B cell (primary cell): ENCODE data around the gene RALY. TPM values are rescaled to one million over a fixed set of nuclear protein-coding genes. Genes with fewer than 3 reads are reported as not detected.

Source experiments
- ATAC-seq: fragments of 200-7000 bp; cut with Tn5 transposase; one replicate; pipeline ENCODE4 v1.10.0; 2021; ENCODE audit warnings: low read depth, mild to moderate bottlenecking, moderate number of reproducible peaks, moderate library complexity
- CTCF ChIA-PET: fragments of 350-600 bp; sonication (Branson Sonifier 250); formaldehyde crosslinking; loops from one replicate; lab custom pipeline; 2021; ENCODE audit warnings: antibody characterized with exemption, inconsistent platforms; lab: Charles Lee
- POLR2A ChIA-PET: fragments of 350-600 bp; sonication (Branson Sonifier 250); formaldehyde crosslinking; loops from one replicate; lab custom pipeline; 2021; ENCODE audit warnings: antibody characterized with exemption; lab: Charles Lee
- DNase-seq: peaks from one replicate; pipeline ENCODE4 v3.0.0; 2013
- H2AFZ ChIP-seq: 2 replicates; pipeline ENCODE4 v1.6.1; 2012; ENCODE audit warnings: mild to moderate bottlenecking, low read depth, low read length; ENCODE audit not compliant: insufficient read depth, poor library complexity, severe bottlenecking
- H3K27ac ChIP-seq, 2 donors: 1 replicate in 1 of 2; 2 replicates in 1 of 2; pipeline ENCODE4 v1.5.1; 2012 to 2013; ENCODE audit warnings: low read length in 2 of 2, mild to moderate bottlenecking in 2 of 2, moderate library complexity in 1 of 2
- H3K27me3 ChIP-seq, 4 experiments: fragments of 200-600 bp in 1 of 4; sonication (generic) in 1 of 4; replicated peaks in 1 of 4; 1 replicate in 2 of 4; 2 replicates in 2 of 4; pipeline versions ENCODE4 v1.6.1 to v1.7.0; 2013 to 2016; ENCODE audit warnings: low read length in 3 of 4, mild to moderate bottlenecking in 2 of 4, mixed read lengths in 1 of 4, moderate library complexity in 1 of 4; ENCODE audit not compliant: insufficient read depth in 4 of 4, control insufficient read depth in 3 of 4; ENCODE audit errors: control extremely low read depth in 1 of 4
- H3K36me3 ChIP-seq, 2 experiments: replicated peaks in 1 of 2; 1 replicate in 1 of 2; 2 replicates in 1 of 2; pipeline versions ENCODE4 v1.6.1 to v1.7.1; 2013; ENCODE audit warnings: low read length in 1 of 2; ENCODE audit not compliant: insufficient read depth in 2 of 2, control insufficient read depth in 1 of 2; ENCODE audit errors: control extremely low read depth in 1 of 2, extremely low read depth in 1 of 2
- H3K4me1 ChIP-seq, 2 donors: fragments of 200-600 bp in 1 of 2; sonication (generic) in 1 of 2; 1 replicate in 1 of 2; 2 replicates in 1 of 2; pipeline versions ENCODE4 v1.5.1 to v1.6.1; 2013 to 2017; ENCODE audit warnings: low read length in 2 of 2; ENCODE audit not compliant: control insufficient read depth in 2 of 2, insufficient read depth in 2 of 2
- H3K4me2 ChIP-seq: replicated peaks from 2 replicates; pipeline ENCODE3; 2012; ENCODE audit warnings: mild to moderate bottlenecking, low read depth, low read length; ENCODE audit not compliant: poor library complexity, severe bottlenecking
- H3K4me3 ChIP-seq, 5 experiments: fragments of 200-600 bp in 1 of 5; sonication (generic) in 1 of 5; 1 replicate in 3 of 5; 2 replicates in 2 of 5; pipeline versions ENCODE4 v1.5.1 to v1.7.0; 2011 to 2016; ENCODE audit warnings: low read length in 4 of 5, mild to moderate bottlenecking in 4 of 5, low read depth in 2 of 5, control low read depth in 1 of 5, moderate library complexity in 1 of 5; ENCODE audit not compliant: insufficient read depth in 1 of 5; ENCODE audit errors: control extremely low read depth in 1 of 5, extremely low read depth in 1 of 5
- H3K79me2 ChIP-seq: fragments of 200-600 bp; sonication (generic); one replicate; pipeline ENCODE4 v1.6.0; 2016; ENCODE audit warnings: low read length; ENCODE audit not compliant: control insufficient read depth, insufficient read depth
- H3K9ac ChIP-seq: fragments of 200-600 bp; sonication (generic); 2 replicates; pipeline ENCODE4 v1.6.1; 2017; ENCODE audit warnings: mild to moderate bottlenecking, low read length, moderate library complexity
- H3K9me3 ChIP-seq, 3 donors: one replicate each; pipeline versions ENCODE4 v1.6.1 to v1.7.1; 2013; ENCODE audit warnings: low read length in 2 of 3; ENCODE audit not compliant: control insufficient read depth in 2 of 3, insufficient read depth in 1 of 3; ENCODE audit errors: control extremely low read depth in 1 of 3
- H4K20me1 ChIP-seq: 2 replicates; pipeline ENCODE4 v1.6.0; 2012; ENCODE audit warnings: mild to moderate bottlenecking, low read length; ENCODE audit not compliant: insufficient read depth, control insufficient read depth, poor library complexity, severe bottlenecking
- H3K27ac Mint-ChIP-seq: one replicate; pipeline ENCODE4 v1.8.0; 2021; ENCODE audit warnings: mixed read lengths
- H3K27me3 Mint-ChIP-seq: one replicate; pipeline ENCODE4 v1.8.0; 2021; ENCODE audit warnings: mixed read lengths
- H3K4me1 Mint-ChIP-seq: one replicate; pipeline ENCODE4 v1.8.0; 2021; ENCODE audit warnings: mixed read lengths
- H3K4me3 Mint-ChIP-seq: one replicate; pipeline ENCODE4 v1.8.0; 2021; ENCODE audit warnings: mixed read lengths
- H3K9me3 Mint-ChIP-seq: one replicate; pipeline ENCODE4 v1.8.0; 2022; ENCODE audit warnings: mixed read lengths; ENCODE audit not compliant: insufficient read depth
- EZH2 ChIP-seq: IDR thresholded peaks from 2 replicates; pipeline ENCODE4 v1.6.1; 2012; ENCODE audit warnings: borderline replicate concordance, low read depth, mild to moderate bottlenecking, moderate library complexity, low read length; ENCODE audit not compliant: insufficient read depth, poor library complexity, severe bottlenecking
- WGBS: methylation state at CpG from one replicate; pipeline ENCODE4 v1.1.5; 2013; ENCODE audit warnings: missing lambda C conversion rate; ENCODE audit not compliant: insufficient coverage; 5-methylcytosine and 5-hydroxymethylcytosine counted together
- intact Hi-C: fragments of 100-400 bp; cut with micrococcal nuclease; formaldehyde crosslinking; loops from one replicate; pipeline ENCODE4 v1.10.0; 2022
- polyA plus RNA-seq: library from polyadenylated mRNA; depleted of rRNA; stranded (reverse); fragments of >200 nt; gene quantifications from 2 replicates; pipeline ENCODE4 v1.2.3, GENCODE V29; 2012
- total RNA-seq, 2 donors: library from RNA; stranded (reverse); fragments of 120-200 nt in 1 of 2; gene quantifications; 1 replicate in 1 of 2; 2 replicates in 1 of 2; pipeline versions ENCODE4 v1.2.3 to v1.2.4, GENCODE V29; 2013 to 2022
- TF ChIP-seq, protein P1 (sequence below): fragments of 200-600 bp; IDR thresholded peaks from one replicate; pipeline ENCODE4 v1.8.0; 2022; ENCODE audit warnings: antibody characterized with exemption, mild to moderate bottlenecking

The RALY gene
- total and polyA plus RNA-seq, 2 donors (not counting 1 experiment from before 2014, with no cell fraction given): 89.8 to 94.4 TPM

- H3K4me3 ChIP-seq: no peak overlapping the region
- no peaks in the 10 kb centered on the region for H3K36me3 ChIP-seq
- CTCF ChIA-PET: interaction anchor here (1.5 kb wide), 1 partner anchor 98 kb away, joined by 3 read pairs; no protein-coding TSS in a partner anchor
- H3K27me3 Mint-ChIP-seq: peaks cover under 1% of the 10 kb centered on the region
- no peaks in the 10 kb centered on the region for H3K4me1 ChIP-seq
- H3K27ac ChIP-seq: no peak overlapping the region
- intact Hi-C loops: no loop called here
- no peak overlapping the region for H3K4me2 ChIP-seq
- 100% methylated on average over 1 of the region's 6 CpGs for WGBS
- no peak overlapping the region for H3K4me3 Mint-ChIP-seq
- H3K4me1 Mint-ChIP-seq: no peaks in the 10 kb centered on the region
- H4K20me1 ChIP-seq: no peaks in the 10 kb centered on the region
- TF ChIP-seq EZH2: no peak
- TF ChIP-seq, protein P1, sequence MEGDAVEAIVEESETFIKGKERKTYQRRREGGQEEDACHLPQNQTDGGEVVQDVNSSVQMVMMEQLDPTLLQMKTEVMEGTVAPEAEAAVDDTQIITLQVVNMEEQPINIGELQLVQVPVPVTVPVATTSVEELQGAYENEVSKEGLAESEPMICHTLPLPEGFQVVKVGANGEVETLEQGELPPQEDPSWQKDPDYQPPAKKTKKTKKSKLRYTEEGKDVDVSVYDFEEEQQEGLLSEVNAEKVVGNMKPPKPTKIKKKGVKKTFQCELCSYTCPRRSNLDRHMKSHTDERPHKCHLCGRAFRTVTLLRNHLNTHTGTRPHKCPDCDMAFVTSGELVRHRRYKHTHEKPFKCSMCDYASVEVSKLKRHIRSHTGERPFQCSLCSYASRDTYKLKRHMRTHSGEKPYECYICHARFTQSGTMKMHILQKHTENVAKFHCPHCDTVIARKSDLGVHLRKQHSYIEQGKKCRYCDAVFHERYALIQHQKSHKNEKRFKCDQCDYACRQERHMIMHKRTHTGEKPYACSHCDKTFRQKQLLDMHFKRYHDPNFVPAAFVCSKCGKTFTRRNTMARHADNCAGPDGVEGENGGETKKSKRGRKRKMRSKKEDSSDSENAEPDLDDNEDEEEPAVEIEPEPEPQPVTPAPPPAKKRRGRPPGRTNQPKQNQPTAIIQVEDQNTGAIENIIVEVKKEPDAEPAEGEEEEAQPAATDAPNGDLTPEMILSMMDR: no peak
- no peak for DNase-seq
- POLR2A ChIA-PET: no interaction called here
- peaks cover 0 to 6% (median 0%) of the 10 kb centered on the region in 4 experiments for H3K27me3 ChIP-seq
- no peak overlapping the region for H3K27ac Mint-ChIP-seq
- H3K9me3 Mint-ChIP-seq: no peaks in the 10 kb centered on the region
- no peaks in the 10 kb centered on the region for H3K79me2 ChIP-seq
- no peak overlapping the region for H3K9ac ChIP-seq
- no peak overlapping the region for H2AFZ ChIP-seq
- no peak for ATAC-seq
- H3K9me3 ChIP-seq: peaks cover 0 to 6% (median 2%) of the 10 kb centered on the region in 3 donors
Measured at GRCh38 chr20:33971147-33971975, 22.4 kb upstream of the RALY start.

- Mint-ChIP-seq H3K4me3 (no peak overlapping the region), H3K9me3 (no peaks in the 10 kb centered on the region), H3K27ac (no peak overlapping the region), H3K27me3 (peaks cover 30% of the 10 kb centered on the region), H3K4me1 (no peaks in the 10 kb centered on the region)
- no peak overlapping the region for H3K4me2 ChIP-seq
- intact Hi-C loops: no loop called here
- no peak overlapping the region for H3K9ac ChIP-seq
- H3K4me1 ChIP-seq: no peaks in the 10 kb centered on the region
- DNase-seq: no peak
- TF ChIP-seq, protein P1: no peak
- TF ChIP-seq EZH2: no peak
- peaks cover 0 to 4% (median 2%) of the 10 kb centered on the region in 4 experiments for H3K27me3 ChIP-seq
- H3K9me3 ChIP-seq: peaks cover 0 to 3% (median 2%) of the 10 kb centered on the region in 3 donors
- no peaks in the 10 kb centered on the region for H3K36me3 ChIP-seq
- ChIA-PET CTCF (no interaction called here), POLR2A (no interaction called here)
- no peak overlapping the region for H3K4me3 ChIP-seq
- H2AFZ ChIP-seq: no peak overlapping the region
- no peaks in the 10 kb centered on the region for H4K20me1 ChIP-seq
- ATAC-seq: no peak
- no peaks in the 10 kb centered on the region for H3K79me2 ChIP-seq
- no peak overlapping the region for H3K27ac ChIP-seq
Measured at GRCh38 chr20:33976959-33977358, 16.8 kb upstream of the RALY start.
